ENCODE data around the gene PFKFB3.

Gene PFKFB3

GRCh38 chr10:6200440-6200733, 2.3 kb upstream of the PFKFB3 start (continued):
- TF ChIP-seq PATZ1 (CRISPR knock-in tag; IDR thresholded peaks at IDR 0.05; ENCODE audit: borderline replicate concordance): no peak

- ATAC-seq: no peak
- TF ChIP-seq POU6F1 (CRISPR knock-in tag; IDR thresholded peaks at IDR 0.05; ENCODE audit: borderline replicate concordance, low read depth) (no peak), RARB (CRISPR knock-in tag; IDR thresholded peaks at IDR 0.05) (no peak), PATZ1 (CRISPR knock-in tag; IDR thresholded peaks at IDR 0.05; ENCODE audit: borderline replicate concordance) (no peak), ISL1 (CRISPR knock-in tag; IDR thresholded peaks at IDR 0.05) (no peak), TCF4 (CRISPR knock-in tag; IDR thresholded peaks at IDR 0.05; ENCODE audit: borderline replicate concordance) (no peak)
These were observed 1.8 kb upstream of the PFKFB3 start for GRCh38 chr10:6200734-6201515.

GRCh38 chr10:6201516-6201975, 1.2 kb upstream of the PFKFB3 start:
- ATAC-seq: peak; percentile 57
- no peak for TF ChIP-seq BACH2 (CRISPR knock-in tag; IDR thresholded peaks at IDR 0.05; ENCODE audit: borderline replicate concordance)
- no peak for TF ChIP-seq PATZ1 (CRISPR knock-in tag; IDR thresholded peaks at IDR 0.05; ENCODE audit: borderline replicate concordance)
- no peak for TF ChIP-seq GLIS3 (CRISPR knock-in tag; IDR thresholded peaks at IDR 0.05)
- TF ChIP-seq TCF4 (CRISPR knock-in tag; IDR thresholded peaks at IDR 0.05; ENCODE audit: borderline replicate concordance): no peak
- no peak for TF ChIP-seq POU6F1 (CRISPR knock-in tag; IDR thresholded peaks at IDR 0.05; ENCODE audit: borderline replicate concordance, low read depth)
- no peak for TF ChIP-seq TSHZ2 (CRISPR knock-in tag; IDR thresholded peaks at IDR 0.05)
- TF ChIP-seq ARNTL (CRISPR knock-in tag; IDR thresholded peaks at IDR 0.05; ENCODE audit: borderline replicate concordance, low read depth): no peak
- no peak for TF ChIP-seq ESRRG (CRISPR knock-in tag; IDR thresholded peaks at IDR 0.05)
- no peak for TF ChIP-seq ZFP30 (CRISPR knock-in tag; IDR thresholded peaks at IDR 0.05)

- peak; percentile 46 for ATAC-seq
- no peak for TF ChIP-seq OSR1 (CRISPR knock-in tag; IDR thresholded peaks at IDR 0.05)
- no peak for TF ChIP-seq ZC3H10 (CRISPR knock-in tag; IDR thresholded peaks at IDR 0.05)
- no peak for TF ChIP-seq SNAI2 (CRISPR knock-in tag; IDR thresholded peaks at IDR 0.05)
- TF ChIP-seq CSRNP3 (CRISPR knock-in tag; IDR thresholded peaks at IDR 0.05): no peak
- no peak for TF ChIP-seq ZFP30 (CRISPR knock-in tag; IDR thresholded peaks at IDR 0.05)
- TF ChIP-seq ARNTL (CRISPR knock-in tag; IDR thresholded peaks at IDR 0.05; ENCODE audit: borderline replicate concordance, low read depth): no peak
- no peak for TF ChIP-seq CSDC2 (CRISPR knock-in tag; IDR thresholded peaks at IDR 0.05)
- TF ChIP-seq TSHZ2 (CRISPR knock-in tag; IDR thresholded peaks at IDR 0.05): no peak
These were observed 541 bp upstream of the PFKFB3 start for GRCh38 chr10:6202098-6202683.

Measured in SK-N-SH treated with all-trans-retinoic acid at 6 μM for 48 hours (cell line).